Measurements from ENCODE around the gene SLC27A1. TPM values are rescaled to one million over a fixed set of nuclear protein-coding genes. Genes with fewer than 3 reads are reported as not detected.

Gene SLC27A1
- total and polyA plus RNA-seq, 2 experiments from 2014 or later, result 3.5 to 11.6 TPM

DNA sequence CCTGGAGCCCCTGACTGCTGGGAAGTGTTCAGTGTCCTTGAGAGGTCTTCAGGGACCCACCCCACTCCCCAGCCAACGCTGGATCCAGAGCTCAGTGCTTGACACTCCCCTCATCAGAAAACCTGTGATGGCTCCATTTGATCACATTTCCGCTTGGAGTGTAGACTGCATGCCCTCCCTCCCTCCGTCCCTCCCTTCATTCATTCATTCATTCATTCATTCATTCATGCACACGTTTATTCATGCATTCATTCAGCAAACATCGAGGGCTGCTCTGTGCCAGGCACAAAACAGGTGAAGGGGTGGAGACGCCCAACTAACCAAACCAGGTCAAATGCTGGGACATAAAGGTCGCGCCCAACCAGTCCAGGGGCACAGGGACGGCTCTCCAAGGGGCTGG, 54.8 kb downstream of the SLC27A1 start:
- no peak overlapping the region for H3K4me3 Mint-ChIP-seq
- Histone ChIP-seq H3K9me2 (ENCODE audit: insufficient read depth) (no peaks in the 10 kb centered on the region), H3K4me3 (no peak overlapping the region), H4K20me1 (replicated peaks; ENCODE audit: insufficient read depth) (no peaks in the 10 kb centered on the region), H3F3A (replicated peaks; ENCODE audit: low read depth) (peaks cover 7% of the 10 kb centered on the region; the same call in 1 of the 2 replicates), H3K27me3 (ENCODE audit: insufficient read depth) (no peaks in the 10 kb centered on the region), H3K4me1 (ENCODE audit: insufficient read depth) (peaks cover 2% of the 10 kb centered on the region; the same call in 1 of the 2 replicates), H3K4me2 (no peak overlapping the region), H3K27ac (ENCODE audit: low read depth) (no peak overlapping the region), H3K36me3 (ENCODE audit: insufficient read depth) (no peaks in the 10 kb centered on the region), H3K79me2 (replicated peaks; ENCODE audit: insufficient read depth) (no peaks in the 10 kb centered on the region), H2AFZ (no peak overlapping the region)
- DNase-seq (ENCODE audit: low spot score) (no peak), ATAC-seq (no peak)
- no peak overlapping the region for H3K27ac Mint-ChIP-seq
- H3K36me3 Mint-ChIP-seq (ENCODE audit: low read depth), result peaks cover 3% of the 10 kb centered on the region; the same call in 2 of the 3 replicates
- TF ChIP-seq, protein P1, sequence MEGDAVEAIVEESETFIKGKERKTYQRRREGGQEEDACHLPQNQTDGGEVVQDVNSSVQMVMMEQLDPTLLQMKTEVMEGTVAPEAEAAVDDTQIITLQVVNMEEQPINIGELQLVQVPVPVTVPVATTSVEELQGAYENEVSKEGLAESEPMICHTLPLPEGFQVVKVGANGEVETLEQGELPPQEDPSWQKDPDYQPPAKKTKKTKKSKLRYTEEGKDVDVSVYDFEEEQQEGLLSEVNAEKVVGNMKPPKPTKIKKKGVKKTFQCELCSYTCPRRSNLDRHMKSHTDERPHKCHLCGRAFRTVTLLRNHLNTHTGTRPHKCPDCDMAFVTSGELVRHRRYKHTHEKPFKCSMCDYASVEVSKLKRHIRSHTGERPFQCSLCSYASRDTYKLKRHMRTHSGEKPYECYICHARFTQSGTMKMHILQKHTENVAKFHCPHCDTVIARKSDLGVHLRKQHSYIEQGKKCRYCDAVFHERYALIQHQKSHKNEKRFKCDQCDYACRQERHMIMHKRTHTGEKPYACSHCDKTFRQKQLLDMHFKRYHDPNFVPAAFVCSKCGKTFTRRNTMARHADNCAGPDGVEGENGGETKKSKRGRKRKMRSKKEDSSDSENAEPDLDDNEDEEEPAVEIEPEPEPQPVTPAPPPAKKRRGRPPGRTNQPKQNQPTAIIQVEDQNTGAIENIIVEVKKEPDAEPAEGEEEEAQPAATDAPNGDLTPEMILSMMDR (conservative IDR thresholded peaks at IDR 0.05; ENCODE audit: low read depth in 2 of 2), result no peak
- TF ChIP-seq, protein P2, sequence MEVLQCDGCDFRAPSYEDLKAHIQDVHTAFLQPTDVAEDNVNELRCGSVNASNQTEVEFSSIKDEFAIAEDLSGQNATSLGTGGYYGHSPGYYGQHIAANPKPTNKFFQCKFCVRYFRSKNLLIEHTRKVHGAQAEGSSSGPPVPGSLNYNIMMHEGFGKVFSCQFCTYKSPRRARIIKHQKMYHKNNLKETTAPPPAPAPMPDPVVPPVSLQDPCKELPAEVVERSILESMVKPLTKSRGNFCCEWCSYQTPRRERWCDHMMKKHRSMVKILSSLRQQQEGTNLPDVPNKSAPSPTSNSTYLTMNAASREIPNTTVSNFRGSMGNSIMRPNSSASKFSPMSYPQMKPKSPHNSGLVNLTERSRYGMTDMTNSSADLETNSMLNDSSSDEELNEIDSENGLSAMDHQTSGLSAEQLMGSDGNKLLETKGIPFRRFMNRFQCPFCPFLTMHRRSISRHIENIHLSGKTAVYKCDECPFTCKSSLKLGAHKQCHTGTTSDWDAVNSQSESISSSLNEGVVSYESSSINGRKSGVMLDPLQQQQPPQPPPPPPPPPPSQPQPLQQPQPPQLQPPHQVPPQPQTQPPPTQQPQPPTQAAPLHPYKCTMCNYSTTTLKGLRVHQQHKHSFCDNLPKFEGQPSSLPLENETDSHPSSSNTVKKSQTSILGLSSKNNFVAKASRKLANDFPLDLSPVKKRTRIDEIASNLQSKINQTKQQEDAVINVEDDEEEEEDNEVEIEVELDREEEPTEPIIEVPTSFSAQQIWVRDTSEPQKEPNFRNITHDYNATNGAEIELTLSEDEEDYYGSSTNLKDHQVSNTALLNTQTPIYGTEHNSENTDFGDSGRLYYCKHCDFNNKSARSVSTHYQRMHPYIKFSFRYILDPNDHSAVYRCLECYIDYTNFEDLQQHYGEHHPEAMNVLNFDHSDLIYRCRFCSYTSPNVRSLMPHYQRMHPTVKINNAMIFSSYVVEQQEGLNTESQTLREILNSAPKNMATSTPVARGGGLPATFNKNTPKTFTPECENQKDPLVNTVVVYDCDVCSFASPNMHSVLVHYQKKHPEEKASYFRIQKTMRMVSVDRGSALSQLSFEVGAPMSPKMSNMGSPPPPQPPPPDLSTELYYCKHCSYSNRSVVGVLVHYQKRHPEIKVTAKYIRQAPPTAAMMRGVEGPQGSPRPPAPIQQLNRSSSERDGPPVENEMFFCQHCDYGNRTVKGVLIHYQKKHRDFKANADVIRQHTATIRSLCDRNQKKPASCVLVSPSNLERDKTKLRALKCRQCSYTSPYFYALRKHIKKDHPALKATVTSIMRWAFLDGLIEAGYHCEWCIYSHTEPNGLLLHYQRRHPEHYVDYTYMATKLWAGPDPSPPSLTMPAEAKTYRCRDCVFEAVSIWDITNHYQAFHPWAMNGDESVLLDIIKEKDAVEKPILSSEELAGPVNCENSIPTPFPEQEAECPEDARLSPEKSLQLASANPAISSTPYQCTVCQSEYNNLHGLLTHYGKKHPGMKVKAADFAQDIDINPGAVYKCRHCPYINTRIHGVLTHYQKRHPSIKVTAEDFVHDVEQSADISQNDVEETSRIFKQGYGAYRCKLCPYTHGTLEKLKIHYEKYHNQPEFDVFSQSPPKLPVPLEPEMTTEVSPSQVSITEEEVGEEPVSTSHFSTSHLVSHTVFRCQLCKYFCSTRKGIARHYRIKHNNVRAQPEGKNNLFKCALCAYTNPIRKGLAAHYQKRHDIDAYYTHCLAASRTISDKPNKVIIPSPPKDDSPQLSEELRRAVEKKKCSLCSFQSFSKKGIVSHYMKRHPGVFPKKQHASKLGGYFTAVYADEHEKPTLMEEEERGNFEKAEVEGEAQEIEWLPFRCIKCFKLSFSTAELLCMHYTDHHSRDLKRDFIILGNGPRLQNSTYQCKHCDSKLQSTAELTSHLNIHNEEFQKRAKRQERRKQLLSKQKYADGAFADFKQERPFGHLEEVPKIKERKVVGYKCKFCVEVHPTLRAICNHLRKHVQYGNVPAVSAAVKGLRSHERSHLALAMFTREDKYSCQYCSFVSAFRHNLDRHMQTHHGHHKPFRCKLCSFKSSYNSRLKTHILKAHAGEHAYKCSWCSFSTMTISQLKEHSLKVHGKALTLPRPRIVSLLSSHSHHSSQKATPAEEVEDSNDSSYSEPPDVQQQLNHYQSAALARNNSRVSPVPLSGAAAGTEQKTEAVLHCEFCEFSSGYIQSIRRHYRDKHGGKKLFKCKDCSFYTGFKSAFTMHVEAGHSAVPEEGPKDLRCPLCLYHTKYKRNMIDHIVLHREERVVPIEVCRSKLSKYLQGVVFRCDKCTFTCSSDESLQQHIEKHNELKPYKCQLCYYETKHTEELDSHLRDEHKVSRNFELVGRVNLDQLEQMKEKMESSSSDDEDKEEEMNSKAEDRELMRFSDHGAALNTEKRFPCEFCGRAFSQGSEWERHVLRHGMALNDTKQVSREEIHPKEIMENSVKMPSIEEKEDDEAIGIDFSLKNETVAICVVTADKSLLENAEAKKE (CRISPR knock-in tag; IDR thresholded peaks at IDR 0.05), result no peak
- TF ChIP-seq ZNF114 (CRISPR knock-in tag; IDR thresholded peaks at IDR 0.05), result no peak
- TF ChIP-seq, protein P3, sequence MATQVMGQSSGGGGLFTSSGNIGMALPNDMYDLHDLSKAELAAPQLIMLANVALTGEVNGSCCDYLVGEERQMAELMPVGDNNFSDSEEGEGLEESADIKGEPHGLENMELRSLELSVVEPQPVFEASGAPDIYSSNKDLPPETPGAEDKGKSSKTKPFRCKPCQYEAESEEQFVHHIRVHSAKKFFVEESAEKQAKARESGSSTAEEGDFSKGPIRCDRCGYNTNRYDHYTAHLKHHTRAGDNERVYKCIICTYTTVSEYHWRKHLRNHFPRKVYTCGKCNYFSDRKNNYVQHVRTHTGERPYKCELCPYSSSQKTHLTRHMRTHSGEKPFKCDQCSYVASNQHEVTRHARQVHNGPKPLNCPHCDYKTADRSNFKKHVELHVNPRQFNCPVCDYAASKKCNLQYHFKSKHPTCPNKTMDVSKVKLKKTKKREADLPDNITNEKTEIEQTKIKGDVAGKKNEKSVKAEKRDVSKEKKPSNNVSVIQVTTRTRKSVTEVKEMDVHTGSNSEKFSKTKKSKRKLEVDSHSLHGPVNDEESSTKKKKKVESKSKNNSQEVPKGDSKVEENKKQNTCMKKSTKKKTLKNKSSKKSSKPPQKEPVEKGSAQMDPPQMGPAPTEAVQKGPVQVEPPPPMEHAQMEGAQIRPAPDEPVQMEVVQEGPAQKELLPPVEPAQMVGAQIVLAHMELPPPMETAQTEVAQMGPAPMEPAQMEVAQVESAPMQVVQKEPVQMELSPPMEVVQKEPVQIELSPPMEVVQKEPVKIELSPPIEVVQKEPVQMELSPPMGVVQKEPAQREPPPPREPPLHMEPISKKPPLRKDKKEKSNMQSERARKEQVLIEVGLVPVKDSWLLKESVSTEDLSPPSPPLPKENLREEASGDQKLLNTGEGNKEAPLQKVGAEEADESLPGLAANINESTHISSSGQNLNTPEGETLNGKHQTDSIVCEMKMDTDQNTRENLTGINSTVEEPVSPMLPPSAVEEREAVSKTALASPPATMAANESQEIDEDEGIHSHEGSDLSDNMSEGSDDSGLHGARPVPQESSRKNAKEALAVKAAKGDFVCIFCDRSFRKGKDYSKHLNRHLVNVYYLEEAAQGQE (IDR thresholded peaks at IDR 0.05; ENCODE audit: unreplicated experiment), result no peak
- no peak for TF ChIP-seq NANOG (IDR thresholded peaks at IDR 0.05; ENCODE audit: borderline replicate concordance)
- TF ChIP-seq, protein P4, sequence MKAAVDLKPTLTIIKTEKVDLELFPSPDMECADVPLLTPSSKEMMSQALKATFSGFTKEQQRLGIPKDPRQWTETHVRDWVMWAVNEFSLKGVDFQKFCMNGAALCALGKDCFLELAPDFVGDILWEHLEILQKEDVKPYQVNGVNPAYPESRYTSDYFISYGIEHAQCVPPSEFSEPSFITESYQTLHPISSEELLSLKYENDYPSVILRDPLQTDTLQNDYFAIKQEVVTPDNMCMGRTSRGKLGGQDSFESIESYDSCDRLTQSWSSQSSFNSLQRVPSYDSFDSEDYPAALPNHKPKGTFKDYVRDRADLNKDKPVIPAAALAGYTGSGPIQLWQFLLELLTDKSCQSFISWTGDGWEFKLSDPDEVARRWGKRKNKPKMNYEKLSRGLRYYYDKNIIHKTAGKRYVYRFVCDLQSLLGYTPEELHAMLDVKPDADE (IDR thresholded peaks at IDR 0.05), result no peak
- no peak for TF ChIP-seq ZNF331 (CRISPR knock-in tag; IDR thresholded peaks at IDR 0.05; ENCODE audit: low read depth)
- no peak for TF ChIP-seq CREB1 (CRISPR knock-in tag; IDR thresholded peaks at IDR 0.05; ENCODE audit: low read depth)
- TF ChIP-seq EZH2phosphoT487 (IDR thresholded peaks at IDR 0.05; ENCODE audit: unreplicated experiment), result no peak
- TF ChIP-seq EZH2 (IDR thresholded peaks at IDR 0.05; ENCODE audit: low read depth, unreplicated experiment), result no peak
- no peak for TF ChIP-seq POLR2AphosphoS5 (IDR thresholded peaks at IDR 0.05; ENCODE audit: low read depth)
- H3K9me3 Mint-ChIP-seq, result peaks cover 6% of the 10 kb centered on the region; the same call in 1 of the 3 replicates
- peaks cover 22% of the 10 kb centered on the region for H3K27me3 Mint-ChIP-seq (ENCODE audit: insufficient read depth, low read depth, poor library complexity)
- H3K4me1 Mint-ChIP-seq, result no peaks in the 10 kb centered on the region
